ENCODE measurements around the gene TMEM40.

GRCh38 chr3:12773710-12774086 is 14.6 kb upstream of the TMEM40 start:
- TF ChIP-seq SUZ12 (IDR thresholded peaks at IDR 0.05; ENCODE audit: low read depth, low read length) = no peak
- TF ChIP-seq FOXA1 (IDR thresholded peaks at IDR 0.05) = no peak
- no peak for TF ChIP-seq FOXA1 (CRISPR knock-in tag; IDR thresholded peaks at IDR 0.05)
- no peak for TF ChIP-seq TMF1 (CRISPR knock-in tag; IDR thresholded peaks at IDR 0.05; ENCODE audit: low read depth)
- TF ChIP-seq ADNP (CRISPR knock-in tag; IDR thresholded peaks at IDR 0.05) = no peak
- TF ChIP-seq DRAP1 (CRISPR knock-in tag; IDR thresholded peaks at IDR 0.05) = no peak
- no peak for TF ChIP-seq USF2 (IDR thresholded peaks at IDR 0.05; ENCODE audit: low read depth, low read length)
- no peak for TF ChIP-seq USF2 (CRISPR knock-in tag; IDR thresholded peaks at IDR 0.05; ENCODE audit: borderline replicate concordance)
- TF ChIP-seq ZNF430 (CRISPR knock-in tag; IDR thresholded peaks at IDR 0.05) = no peak
- no peak for TF ChIP-seq REST (IDR thresholded peaks at IDR 0.05; ENCODE audit: borderline replicate concordance in 1 of 2, low read depth in 1 of 2, low read length in 2 of 2)
- TF ChIP-seq SMC3 (IDR thresholded peaks at IDR 0.05; ENCODE audit: low read length) = no peak
